SK-N-SH (cell line): ENCODE results near the gene EPX. TPM values are rescaled to one million over a fixed set of nuclear protein-coding genes. Genes with fewer than 3 reads are reported as not detected.

Experiments
- CTCF ChIA-PET: fragments of 300-600, 350-600 bp; formaldehyde crosslinking; extraction: SDS; loops from one replicate; lab custom pipeline; 2021; lab: Yijun Ruan, JAX
- POLR2A ChIA-PET: fragments of 350-600 bp; sonication (Branson Sonifier 250); formaldehyde crosslinking; extraction: SDS; loops from one replicate; lab custom pipeline; 2020; ENCODE audit warnings: antibody characterized with exemption, inconsistent platforms; lab: Yijun Ruan, JAX
- DNase-seq: peaks from one replicate; pipeline ENCODE4 v3.0.0; 2012
- H2AFZ ChIP-seq: fragments of 200-600 bp; sonication (generic); 2 replicates; pipeline ENCODE4 v1.8.1; 2016; ENCODE audit warnings: antibody characterized with exemption, mild to moderate bottlenecking, low read depth
- H3F3A ChIP-seq: fragments of 200-600 bp; sonication (generic); replicated peaks from 2 replicates; pipeline ENCODE3; 2016; ENCODE audit warnings: antibody characterized with exemption, mild to moderate bottlenecking; ENCODE audit not compliant: insufficient read depth
- H3K27ac ChIP-seq, 2 experiments: fragments of 200-500 bp in 1 of 2; fragments of 200-600 bp in 1 of 2; sonication (Bioruptor generic) in 1 of 2; sonication (generic), shearing (Covaris generic) in 1 of 2; 2 replicates each; pipeline versions ENCODE4 v1.5.1 to v1.6.1; 2014 to 2016; ENCODE audit warnings: low read depth in 2 of 2, inconsistent platforms in 1 of 2, low read length in 1 of 2, mild to moderate bottlenecking in 1 of 2, mixed read lengths in 1 of 2
- H3K27me3 ChIP-seq: fragments of 200-600 bp; sonication (generic), shearing (Covaris generic); 2 replicates; pipeline ENCODE4 v1.6.1; 2016; ENCODE audit warnings: mixed run types; ENCODE audit not compliant: insufficient read depth
- H3K36me3 ChIP-seq, 2 experiments: fragments of 200-500 bp in 1 of 2; fragments of 200-600 bp in 1 of 2; sonication (Bioruptor generic) in 1 of 2; sonication (generic) in 1 of 2; replicated peaks in 1 of 2; 2 replicates each; pipeline versions ENCODE3 to v1.5.1; 2014 to 2016; ENCODE audit warnings: low read length in 1 of 2, mild to moderate bottlenecking in 1 of 2; ENCODE audit not compliant: insufficient read depth in 2 of 2, control insufficient read depth in 1 of 2
- H3K4me1 ChIP-seq, 2 experiments: fragments of 200-500 bp in 1 of 2; fragments of 200-600 bp in 1 of 2; sonication (Bioruptor generic) in 1 of 2; sonication (generic), shearing (Covaris generic) in 1 of 2; 2 replicates each; pipeline versions ENCODE4 v1.5.1 to v1.6.1; 2014 to 2016; ENCODE audit warnings: low read depth in 1 of 2, low read length in 1 of 2, mixed run types in 1 of 2; ENCODE audit not compliant: insufficient read depth in 2 of 2, control insufficient read depth in 1 of 2
- H3K4me2 ChIP-seq: fragments of 200-600 bp; sonication (generic), shearing (Covaris generic); 2 replicates; pipeline ENCODE4 v1.6.1; 2017; ENCODE audit warnings: mixed run types
- H3K4me3 ChIP-seq, 2 experiments: fragments of 200-500 bp in 1 of 2; fragments of 200-600 bp in 1 of 2; sonication (Bioruptor generic) in 1 of 2; sonication (generic), shearing (Covaris generic) in 1 of 2; 2 replicates each; pipeline versions ENCODE4 v1.5.1 to v1.8.1; 2014 to 2016; ENCODE audit warnings: low read depth in 2 of 2, inconsistent platforms in 1 of 2, low read length in 1 of 2, mild to moderate bottlenecking in 1 of 2, mixed read lengths in 1 of 2, moderate library complexity in 1 of 2
- H3K79me2 ChIP-seq: fragments of 200-600 bp; sonication (generic); 2 replicates; pipeline ENCODE4 v1.8.1; 2017; ENCODE audit warnings: mild to moderate bottlenecking; ENCODE audit not compliant: insufficient read depth
- H3K9ac ChIP-seq: fragments of 200-600 bp; sonication (generic); 2 replicates; pipeline ENCODE4 v1.6.1; 2017; ENCODE audit warnings: mixed run types
- H3K9me2 ChIP-seq: fragments of 200-600 bp; sonication (generic); 2 replicates; pipeline ENCODE4 v1.6.1; 2017; ENCODE audit warnings: mixed run types
- H3K9me3 ChIP-seq: fragments of 200-600 bp; sonication (generic); 2 replicates; pipeline ENCODE4 v1.6.1; 2017; ENCODE audit warnings: mixed run types, mild to moderate bottlenecking, moderate library complexity
- H4K20me1 ChIP-seq: fragments of 200-600 bp; sonication (generic); 2 replicates; pipeline ENCODE4 v1.6.1; 2017; ENCODE audit warnings: mild to moderate bottlenecking, mixed run types; ENCODE audit not compliant: insufficient read depth
- FOXM1 ChIP-seq: IDR thresholded peaks from 2 replicates; pipeline ENCODE4 v1.4.0; 2012; ENCODE audit warnings: low read depth, mild to moderate bottlenecking
- GATA2 ChIP-seq: sonication (generic); formaldehyde crosslinking; IDR thresholded peaks from 2 replicates; pipeline ENCODE4 v1.5.0; 2020; ENCODE audit warnings: mild to moderate bottlenecking, missing genetic modification reagents
- MAX ChIP-seq: IDR thresholded peaks from 2 replicates; pipeline ENCODE4 v1.4.0; 2012; ENCODE audit warnings: low read depth
- POLR2AphosphoS5 ChIP-seq: IDR thresholded peaks from 2 replicates; pipeline ENCODE4 v1.6.1; 2012; ENCODE audit warnings: low read depth, low read length
- RCOR1 ChIP-seq: fragments of 150-350 bp; IDR thresholded peaks from 2 replicates; pipeline ENCODE4 v1.6.1; 2017; ENCODE audit warnings: antibody characterized with exemption, low read length
- RXRA ChIP-seq: IDR thresholded peaks from 2 replicates; pipeline ENCODE4 v1.4.0; 2012; ENCODE audit warnings: low read depth, mild to moderate bottlenecking, borderline replicate concordance
- SMC3 ChIP-seq: IDR thresholded peaks from 2 replicates; pipeline ENCODE4 v1.6.1; 2012; ENCODE audit warnings: low read depth, low read length, improper control_type of control experiment
- WGBS: methylation state at CpG from one replicate; pipeline ENCODE4 v1.1.6; 2017; ENCODE audit warnings: low lambda C conversion rate; 5-methylcytosine and 5-hydroxymethylcytosine counted together
- polyA plus RNA-seq, 3 experiments: library from polyadenylated mRNA; depleted of rRNA; stranded (reverse); fragments of >200 nt; gene quantifications; 2 replicates each; pipeline ENCODE4 v1.2.3, GENCODE V29; 2012

EPX gene
- polyA plus RNA-seq, 1 of the 3 experiments (the other 2 are of a cell fraction) = 0.02 TPM

GRCh38 chr17:58253082-58253481 is 60.6 kb downstream of the EPX start:
- CTCF ChIA-PET = interaction anchor here (0.9 to 2.2 kb wide), 5 partner anchors 11 to 195 kb away, joined by 3 to 6 read pairs (median 5); no protein-coding TSS in a partner anchor
- Histone ChIP-seq H3K9me2 (no peaks in the 10 kb centered on the region), H3K4me2 (no peak overlapping the region), H3K79me2 (no peaks in the 10 kb centered on the region), H3F3A (no peaks in the 10 kb centered on the region), H3K27ac (no peak overlapping the region), H4K20me1 (no peaks in the 10 kb centered on the region), H3K4me1 (peaks cover 0 to 8% of the 10 kb centered on the region in 2 experiments; a peak in 1 of 4 replicates), H2AFZ (no peak overlapping the region), H3K4me3 (no peak overlapping the region), H3K36me3 (no peaks in the 10 kb centered on the region), H3K9me3 (no peaks in the 10 kb centered on the region), H3K9ac (no peak overlapping the region), H3K27me3 (peaks cover 47% of the 10 kb centered on the region)
- 42% methylated on average over 3 of the region's 3 CpGs for WGBS
- TF ChIP-seq POLR2AphosphoS5 = no peak
- TF ChIP-seq FOXM1 = no peak
- TF ChIP-seq MAX = no peak
- TF ChIP-seq SMC3 = no peak
- no peak for TF ChIP-seq GATA2
- no peak for TF ChIP-seq RCOR1
- TF ChIP-seq RXRA = no peak
- POLR2A ChIA-PET = no interaction called here
- DNase-seq = no peak

Other genes starting within 250 kb of the EPX start
- gene CUEDC1, start 237.3 kb upstream of the EPX start, polyA plus RNA-seq (2012; rRNA removed) = 50.3 and 58.9 TPM in 2 replicates
- 35.1 and 43.0 TPM in 2 replicates for gene VEZF1, start 204.5 kb upstream of the EPX start, polyA plus RNA-seq (2012; rRNA removed)
- gene SRSF1, start 185.5 kb upstream of the EPX start, polyA plus RNA-seq (2012; rRNA removed) = 248 and 291 TPM in 2 replicates
- 27.0 and 27.4 TPM in 2 replicates for gene DYNLL2, start 109.3 kb upstream of the EPX start, polyA plus RNA-seq (2012; rRNA removed)
- not detected in 2 replicates for gene OR4D1, start 44.3 kb upstream of the EPX start, polyA plus RNA-seq (2012; rRNA removed)
- gene OR4D2, start 25.7 kb upstream of the EPX start, polyA plus RNA-seq (2012; rRNA removed) = not detected in 2 replicates
- 28.5 and 32.8 TPM in 2 replicates for gene MKS1, start 26.5 kb downstream of the EPX start, polyA plus RNA-seq (2012; rRNA removed)
- 0.02 TPM in 1 of 2 replicates, not detected in the other for gene LPO, start 45.9 kb downstream of the EPX start, polyA plus RNA-seq (2012; rRNA removed)
- gene MPO, start 88.2 kb downstream of the EPX start, polyA plus RNA-seq (2012; rRNA removed) = not detected in 2 replicates
- gene TSPOAP1, start 136.1 kb downstream of the EPX start, polyA plus RNA-seq (2012; rRNA removed) = 0.79 and 1.9 TPM in 2 replicates
- 165 and 205 TPM in 2 replicates for gene SUPT4H1, start 159.5 kb downstream of the EPX start, polyA plus RNA-seq (2012; rRNA removed)
- gene RNF43, start 224.8 kb downstream of the EPX start, polyA plus RNA-seq (2012; rRNA removed) = not detected in 2 replicates